ENCODE measurements around the gene CUTC. TPM values are rescaled to one million over a fixed set of nuclear protein-coding genes. Genes with fewer than 3 reads are reported as not detected.

CUTC gene
- total and polyA plus RNA-seq, 2 donors (not counting 1 experiment from before 2014, with no cell fraction given), result 19.4 to 22.6 TPM

- DNase-seq (ENCODE audit: low read depth in 2 of 2), result peak in 1 of 2 donors; percentile 38
- no peaks in the 10 kb centered on the region for H3K27me3 ChIP-seq (ENCODE audit: control insufficient read depth, insufficient read depth, low read length)
- no peak overlapping the region for H3K9ac ChIP-seq (ENCODE audit: insufficient read depth, low read length)
- H3K79me2 ChIP-seq (ENCODE audit: control insufficient read depth, insufficient read depth, low read length), result no peaks in the 10 kb centered on the region
- H3K9me3 ChIP-seq (ENCODE audit: control insufficient read depth, insufficient read depth, low read depth, low read length), result no peaks in the 10 kb centered on the region
- no peak overlapping the region for H3K4me2 ChIP-seq (ENCODE audit: extremely low read depth, insufficient read depth, low read length)
- TF ChIP-seq CTCF (conservative IDR thresholded peaks at IDR 0.05 in 1 of 2, IDR thresholded peaks at IDR 0.05 in 1 of 2; ENCODE audit: low read depth in 1 of 2, low read length in 2 of 2) (no peak), EZH2 (IDR thresholded peaks at IDR 0.05; ENCODE audit: low read length, missing control alignments) (no peak)
- no peak overlapping the region for H2AFZ ChIP-seq (ENCODE audit: low read length)
- H3K36me3 ChIP-seq (ENCODE audit: control insufficient read depth, insufficient read depth, low read length), result peaks cover 2% of the 10 kb centered on the region
- no peaks in the 10 kb centered on the region for H4K20me1 ChIP-seq (ENCODE audit: control insufficient read depth, extremely low read depth, insufficient read depth, low read length)
- H3K27ac ChIP-seq (ENCODE audit: insufficient read depth, low read length), result no peak overlapping the region
- peaks cover 4% of the 10 kb centered on the region for H3K4me1 ChIP-seq (ENCODE audit: control insufficient read depth, extremely low read depth, insufficient read depth, low read length)
- no peak overlapping the region for H3K4me3 ChIP-seq (replicated peaks in 1 of 4; ENCODE audit: control extremely low read depth in 1 of 4, insufficient read depth in 1 of 4, low read depth in 3 of 4, low read length in 4 of 4)
These were observed 42.6 kb upstream of the CUTC start for GRCh38 chr10:99689461-99689860.

- peaks cover 7% of the 10 kb centered on the region for H3K4me1 ChIP-seq (ENCODE audit: control insufficient read depth, extremely low read depth, insufficient read depth, low read length)
- H3K36me3 ChIP-seq (ENCODE audit: control insufficient read depth, insufficient read depth, low read length), result peaks cover 5% of the 10 kb centered on the region
- H3K9me3 ChIP-seq (ENCODE audit: control insufficient read depth, insufficient read depth, low read depth, low read length), result no peaks in the 10 kb centered on the region
- H3K4me3 ChIP-seq (replicated peaks in 1 of 4; ENCODE audit: control extremely low read depth in 1 of 4, insufficient read depth in 1 of 4, low read depth in 3 of 4, low read length in 4 of 4), result no peak overlapping the region
- no peaks in the 10 kb centered on the region for H3K27me3 ChIP-seq (ENCODE audit: control insufficient read depth, insufficient read depth, low read length)
- peak; percentile 70 to 94 for DNase-seq (ENCODE audit: low read depth in 2 of 2)
- peak overlapping the region; percentile 54 for H2AFZ ChIP-seq (ENCODE audit: low read length)
- no peak overlapping the region for H3K9ac ChIP-seq (ENCODE audit: insufficient read depth, low read length)
- no peak for TF ChIP-seq CTCF (conservative IDR thresholded peaks at IDR 0.05 in 1 of 2, IDR thresholded peaks at IDR 0.05 in 1 of 2; ENCODE audit: low read depth in 1 of 2, low read length in 2 of 2)
- TF ChIP-seq EZH2 (IDR thresholded peaks at IDR 0.05; ENCODE audit: low read length, missing control alignments), result no peak
- H3K79me2 ChIP-seq (ENCODE audit: control insufficient read depth, insufficient read depth, low read length), result no peaks in the 10 kb centered on the region
- no peak overlapping the region for H3K4me2 ChIP-seq (ENCODE audit: extremely low read depth, insufficient read depth, low read length)
- peak overlapping the region; percentile 83 for H3K27ac ChIP-seq (ENCODE audit: insufficient read depth, low read length)
- H4K20me1 ChIP-seq (ENCODE audit: control insufficient read depth, extremely low read depth, insufficient read depth, low read length), result no peaks in the 10 kb centered on the region
These were observed 38.0 kb upstream of the CUTC start for GRCh38 chr10:99693933-99694583.

GRCh38 chr10:99695761-99696160, 36.3 kb upstream of the CUTC start:
- Histone ChIP-seq H3K27ac (ENCODE audit: insufficient read depth, low read length) (no peak overlapping the region), H2AFZ (ENCODE audit: low read length) (no peak overlapping the region), H3K4me3 (replicated peaks in 1 of 4; ENCODE audit: control extremely low read depth in 1 of 4, insufficient read depth in 1 of 4, low read depth in 3 of 4, low read length in 4 of 4) (no peak overlapping the region), H3K9me3 (ENCODE audit: control insufficient read depth, insufficient read depth, low read depth, low read length) (no peaks in the 10 kb centered on the region), H3K79me2 (ENCODE audit: control insufficient read depth, insufficient read depth, low read length) (no peaks in the 10 kb centered on the region), H3K4me1 (ENCODE audit: control insufficient read depth, extremely low read depth, insufficient read depth, low read length) (peaks cover 7% of the 10 kb centered on the region), H3K36me3 (ENCODE audit: control insufficient read depth, insufficient read depth, low read length) (peaks cover 5% of the 10 kb centered on the region), H3K27me3 (ENCODE audit: control insufficient read depth, insufficient read depth, low read length) (no peaks in the 10 kb centered on the region), H3K9ac (ENCODE audit: insufficient read depth, low read length) (no peak overlapping the region), H3K4me2 (ENCODE audit: extremely low read depth, insufficient read depth, low read length) (no peak overlapping the region), H4K20me1 (ENCODE audit: control insufficient read depth, extremely low read depth, insufficient read depth, low read length) (no peaks in the 10 kb centered on the region)
- TF ChIP-seq EZH2 (IDR thresholded peaks at IDR 0.05; ENCODE audit: low read length, missing control alignments), result no peak
- no peak for TF ChIP-seq CTCF (conservative IDR thresholded peaks at IDR 0.05 in 1 of 2, IDR thresholded peaks at IDR 0.05 in 1 of 2; ENCODE audit: low read depth in 1 of 2, low read length in 2 of 2)
- peak in 1 of 2 donors; percentile 60 for DNase-seq (ENCODE audit: low read depth in 2 of 2)

All from fibroblast of lung (primary cell).